PC-3 (cell line): Measurements from ENCODE around the gene CLDN22.

Source experiments
- EZH2 ChIP-seq: fragments of 300-600 bp; sonication (generic); IDR thresholded peaks from one replicate; pipeline ENCODE4 v1.6.1; 2017; ENCODE audit warnings: antibody characterized with exemption, mild to moderate bottlenecking, low read length; ENCODE audit not compliant: unreplicated experiment
- TF ChIP-seq, protein P1 (sequence below): fragments of 300-600 bp; sonication (generic); conservative IDR thresholded peaks from 2 replicates; pipeline ENCODE4 v1.5.1; 2017; ENCODE audit warnings: antibody characterized with exemption, low read depth, mild to moderate bottlenecking, low read length

GRCh38 chr4:183355405-183355804 lies 35.3 kb upstream of the CLDN22 start:
- TF ChIP-seq, protein P1, sequence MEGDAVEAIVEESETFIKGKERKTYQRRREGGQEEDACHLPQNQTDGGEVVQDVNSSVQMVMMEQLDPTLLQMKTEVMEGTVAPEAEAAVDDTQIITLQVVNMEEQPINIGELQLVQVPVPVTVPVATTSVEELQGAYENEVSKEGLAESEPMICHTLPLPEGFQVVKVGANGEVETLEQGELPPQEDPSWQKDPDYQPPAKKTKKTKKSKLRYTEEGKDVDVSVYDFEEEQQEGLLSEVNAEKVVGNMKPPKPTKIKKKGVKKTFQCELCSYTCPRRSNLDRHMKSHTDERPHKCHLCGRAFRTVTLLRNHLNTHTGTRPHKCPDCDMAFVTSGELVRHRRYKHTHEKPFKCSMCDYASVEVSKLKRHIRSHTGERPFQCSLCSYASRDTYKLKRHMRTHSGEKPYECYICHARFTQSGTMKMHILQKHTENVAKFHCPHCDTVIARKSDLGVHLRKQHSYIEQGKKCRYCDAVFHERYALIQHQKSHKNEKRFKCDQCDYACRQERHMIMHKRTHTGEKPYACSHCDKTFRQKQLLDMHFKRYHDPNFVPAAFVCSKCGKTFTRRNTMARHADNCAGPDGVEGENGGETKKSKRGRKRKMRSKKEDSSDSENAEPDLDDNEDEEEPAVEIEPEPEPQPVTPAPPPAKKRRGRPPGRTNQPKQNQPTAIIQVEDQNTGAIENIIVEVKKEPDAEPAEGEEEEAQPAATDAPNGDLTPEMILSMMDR = no peak
- TF ChIP-seq EZH2 = no peak
